ENCODE measurements around the gene VCAN.
"Not testable (repeated sequence)": the region's sequence is repeated elsewhere in the genome, so short reads cannot be mapped to it uniquely, and the experiment has no call there.

The VCAN gene

GRCh38 chr5:83471405-83472212 lies at the start of gene VCAN:
VCAN (plus strand) TSS chr5:83471744; CDS start chr5:83483519, 11,775 bp downstream.
- peak; percentile 6 for DNase-seq

- DNase-seq = no peak
These were observed 49.3 kb upstream of the VCAN start for GRCh38 chr5:83422284-83422683.

- no peak for DNase-seq
These were observed 44.7 kb upstream of the VCAN start for GRCh38 chr5:83426855-83427254.

- DNase-seq = no peak
These were observed 43.4 kb upstream of the VCAN start for GRCh38 chr5:83428126-83428525.

- DNase-seq = no peak
These were observed 42.7 kb upstream of the VCAN start for GRCh38 chr5:83428890-83429289.

GRCh38 chr5:83430130-83431010 lies 41.2 kb upstream of the VCAN start:
- DNase-seq = peak; percentile 66

GRCh38 chr5:83433891-83434290 lies 37.7 kb upstream of the VCAN start:
- DNase-seq = no peak

- no peak for DNase-seq
These were observed 36.6 kb upstream of the VCAN start for GRCh38 chr5:83434946-83435345.

- DNase-seq = no peak
These were observed 35.3 kb upstream of the VCAN start for GRCh38 chr5:83436276-83436675.

GRCh38 chr5:83437697-83438096 lies 33.8 kb upstream of the VCAN start:
- DNase-seq = not testable (repeated sequence)

- no peak for DNase-seq
These were observed 30.7 kb upstream of the VCAN start for GRCh38 chr5:83440826-83441225.

- DNase-seq = no peak
These were observed 29.8 kb upstream of the VCAN start for GRCh38 chr5:83441747-83442146.

GRCh38 chr5:83443534-83443933 lies 28.0 kb upstream of the VCAN start:
- DNase-seq = no peak

GRCh38 chr5:83444445-83444844 lies 27.1 kb upstream of the VCAN start:
- no peak for DNase-seq

- DNase-seq = no peak
These were observed 25.1 kb upstream of the VCAN start for GRCh38 chr5:83446253-83446947.

GRCh38 chr5:83447533-83447932 lies 24.0 kb upstream of the VCAN start:
- DNase-seq = no peak

- DNase-seq = no peak
These were observed 21.2 kb upstream of the VCAN start for GRCh38 chr5:83450183-83450966.

- DNase-seq = no peak
These were observed 20.6 kb upstream of the VCAN start for GRCh38 chr5:83450967-83451248.

- no peak for DNase-seq
These were observed 19.6 kb upstream of the VCAN start for GRCh38 chr5:83451955-83452354.

- no peak for DNase-seq
These were observed 17.6 kb upstream of the VCAN start for GRCh38 chr5:83453937-83454336.

GRCh38 chr5:83464261-83464660 lies 7.3 kb upstream of the VCAN start:
- DNase-seq = no peak

- no peak for DNase-seq
These were observed 4.0 kb upstream of the VCAN start for GRCh38 chr5:83467371-83468035.
